Hepatocyte (in vitro differentiated cells): ENCODE data around the gene MAPK1. TPM values are rescaled to one million over a fixed set of nuclear protein-coding genes. Genes with fewer than 3 reads are reported as not detected.
"Not testable (repeated sequence)": the region's sequence is repeated elsewhere in the genome, so short reads cannot be mapped to it uniquely, and the experiment has no call there.

Experiments
- DNase-seq: peaks from one replicate; pipeline ENCODE4 v3.0.0-alpha.2; 2016; ENCODE audit warnings: low spot score
- H2AFZ ChIP-seq: fragments of 200-600 bp; sonication (generic); 2 replicates; pipeline ENCODE4 v1.6.0; 2016; ENCODE audit warnings: antibody characterized with exemption, mild to moderate bottlenecking
- H3K27ac ChIP-seq: fragments of 200-600 bp; sonication (generic); 2 replicates; pipeline ENCODE4 v1.5.1; 2016; ENCODE audit warnings: mild to moderate bottlenecking
- H3K27me3 ChIP-seq: fragments of 200-600 bp; sonication (generic); 2 replicates; pipeline ENCODE4 v1.6.1; 2016
- H3K36me3 ChIP-seq: fragments of 200-600 bp; sonication (generic); replicated peaks from 2 replicates; pipeline ENCODE4 v1.5.1; 2016; ENCODE audit warnings: low read depth; ENCODE audit not compliant: insufficient read depth
- H3K4me1 ChIP-seq: fragments of 200-600 bp; sonication (generic); 2 replicates; pipeline ENCODE4 v1.5.1; 2016; ENCODE audit warnings: mild to moderate bottlenecking, moderate library complexity; ENCODE audit not compliant: insufficient read depth
- H3K4me2 ChIP-seq: fragments of 200-600 bp; sonication (generic); 2 replicates; pipeline ENCODE4 v1.6.0; 2016
- H3K4me3 ChIP-seq: fragments of 200-600 bp; sonication (generic); 2 replicates; pipeline ENCODE4 v1.5.1; 2016; ENCODE audit warnings: mild to moderate bottlenecking
- H3K79me2 ChIP-seq: fragments of 200-600 bp; sonication (generic); 2 replicates; pipeline ENCODE4 v1.6.0; 2017; ENCODE audit warnings: mild to moderate bottlenecking
- H3K9me2 ChIP-seq: fragments of 200-600 bp; sonication (generic); replicated peaks from 2 replicates; pipeline ENCODE4 v1.6.0; 2017; ENCODE audit warnings: mild to moderate bottlenecking; ENCODE audit not compliant: insufficient read depth
- H3K9me3 ChIP-seq: fragments of 200-600 bp; sonication (generic); 2 replicates; pipeline ENCODE4 v1.5.1; 2016; ENCODE audit warnings: low read depth, mild to moderate bottlenecking
- H4K20me1 ChIP-seq: fragments of 200-600 bp; sonication (generic); 2 replicates; pipeline ENCODE4 v1.6.0; 2016; ENCODE audit warnings: mild to moderate bottlenecking; ENCODE audit not compliant: insufficient read depth, poor library complexity, severe bottlenecking
- EZH2 ChIP-seq: fragments of 200-600 bp; sonication (generic); IDR thresholded peaks from 2 replicates; pipeline ENCODE4 v1.6.1; 2016; ENCODE audit warnings: antibody characterized with exemption, mild to moderate bottlenecking, borderline replicate concordance
- EZH2phosphoT487 ChIP-seq: fragments of 200-600 bp; sonication (generic); IDR thresholded peaks from one replicate; pipeline ENCODE4 v1.6.1; 2018; ENCODE audit warnings: antibody characterized with exemption, mild to moderate bottlenecking, low read depth, moderate library complexity; ENCODE audit not compliant: unreplicated experiment, severe bottlenecking
- WGBS: methylation state at CpG from one replicate; pipeline ENCODE4 v1.1.6; 2016; ENCODE audit warnings: low lambda C conversion rate; ENCODE audit errors: missing lambda C conversion rate; 5-methylcytosine and 5-hydroxymethylcytosine counted together
- polyA plus RNA-seq: library from polyadenylated mRNA; unstranded; fragments of >200 nt; fragmentation: Nextera tagmentation; extraction: Ambion mirVana; gene quantifications from 2 replicates; pipeline ENCODE4 v1.2.1, GENCODE V29; 2016
- total RNA-seq: library from RNA; depleted of rRNA; stranded (reverse); fragments of >200 nt; gene quantifications from 2 replicates; pipeline ENCODE4 v1.2.3, GENCODE V29; 2014
- TF ChIP-seq, protein P1 (sequence below): fragments of 200-600 bp; sonication (generic); IDR thresholded peaks from 2 replicates; pipeline ENCODE4 v1.5.1; 2016; ENCODE audit warnings: antibody characterized with exemption, mild to moderate bottlenecking; ENCODE audit not compliant: poor library complexity

The MAPK1 gene
- total and polyA plus RNA-seq, 2 experiments from 2014 or later: 52.2 to 74.5 TPM

DNA sequence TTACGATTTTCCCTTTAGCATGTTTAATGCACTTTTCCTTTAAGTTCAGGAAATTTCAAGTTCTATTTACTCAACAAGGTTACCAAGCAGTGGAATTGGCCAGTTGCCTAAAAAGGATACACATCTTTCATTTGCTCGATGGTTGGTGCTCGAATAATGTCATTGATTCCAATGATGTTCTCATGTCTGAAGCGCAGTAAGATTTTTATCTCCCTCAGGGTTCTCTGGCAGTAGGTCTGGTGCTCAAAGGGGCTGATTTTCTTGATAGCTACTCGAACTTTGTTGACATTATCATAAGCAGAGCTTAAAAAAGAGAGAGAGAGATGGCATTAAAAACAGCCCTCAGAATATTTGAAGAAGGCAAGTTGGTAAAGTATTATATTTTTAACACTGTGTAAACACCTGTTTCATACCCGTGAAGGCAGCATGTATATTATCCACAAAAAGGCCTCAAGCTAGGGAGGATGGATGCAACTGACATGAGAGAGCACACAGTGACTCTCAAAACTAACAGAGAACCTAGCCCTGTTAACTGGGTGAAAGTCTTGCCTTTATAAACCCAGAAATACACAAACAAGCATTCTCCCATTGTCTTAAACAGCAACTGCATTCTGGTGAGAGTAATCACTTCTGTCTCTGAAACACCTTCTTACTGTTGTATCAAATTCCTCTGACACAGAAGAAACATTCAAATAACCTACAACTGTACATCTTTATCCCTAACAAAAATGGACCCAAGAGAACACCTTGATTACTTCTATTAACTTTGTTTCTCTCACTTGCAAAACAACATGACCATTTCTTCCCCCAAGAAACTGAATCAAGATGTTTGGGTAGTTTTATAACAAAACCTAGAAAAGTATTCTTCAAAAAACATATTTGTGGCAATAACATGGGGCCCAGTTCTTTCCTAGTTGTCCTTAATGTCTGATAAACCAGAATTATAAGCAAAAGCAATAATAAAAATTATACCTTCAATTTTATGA, 59.6 kb downstream of the MAPK1 start:
- peaks cover 9% of the 10 kb centered on the region for H3K36me3 ChIP-seq
- 78% methylated on average over 6 of the region's 6 CpGs for WGBS
- H3K4me3 ChIP-seq: no peak overlapping the region
- H4K20me1 ChIP-seq: peaks cover 29% of the 10 kb centered on the region
- H3K9me3 ChIP-seq: no peaks in the 10 kb centered on the region
- peaks cover 72% of the 10 kb centered on the region for H3K79me2 ChIP-seq
- H2AFZ ChIP-seq: no peak overlapping the region
- H3K4me2 ChIP-seq: no peak overlapping the region
- TF ChIP-seq EZH2 (no peak), EZH2phosphoT487 (no peak)
- TF ChIP-seq, protein P1, sequence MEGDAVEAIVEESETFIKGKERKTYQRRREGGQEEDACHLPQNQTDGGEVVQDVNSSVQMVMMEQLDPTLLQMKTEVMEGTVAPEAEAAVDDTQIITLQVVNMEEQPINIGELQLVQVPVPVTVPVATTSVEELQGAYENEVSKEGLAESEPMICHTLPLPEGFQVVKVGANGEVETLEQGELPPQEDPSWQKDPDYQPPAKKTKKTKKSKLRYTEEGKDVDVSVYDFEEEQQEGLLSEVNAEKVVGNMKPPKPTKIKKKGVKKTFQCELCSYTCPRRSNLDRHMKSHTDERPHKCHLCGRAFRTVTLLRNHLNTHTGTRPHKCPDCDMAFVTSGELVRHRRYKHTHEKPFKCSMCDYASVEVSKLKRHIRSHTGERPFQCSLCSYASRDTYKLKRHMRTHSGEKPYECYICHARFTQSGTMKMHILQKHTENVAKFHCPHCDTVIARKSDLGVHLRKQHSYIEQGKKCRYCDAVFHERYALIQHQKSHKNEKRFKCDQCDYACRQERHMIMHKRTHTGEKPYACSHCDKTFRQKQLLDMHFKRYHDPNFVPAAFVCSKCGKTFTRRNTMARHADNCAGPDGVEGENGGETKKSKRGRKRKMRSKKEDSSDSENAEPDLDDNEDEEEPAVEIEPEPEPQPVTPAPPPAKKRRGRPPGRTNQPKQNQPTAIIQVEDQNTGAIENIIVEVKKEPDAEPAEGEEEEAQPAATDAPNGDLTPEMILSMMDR: no peak
- no peak overlapping the region for H3K27ac ChIP-seq
- no peaks in the 10 kb centered on the region for H3K9me2 ChIP-seq
- no peak for DNase-seq
- H3K4me1 ChIP-seq: no peaks in the 10 kb centered on the region
- H3K27me3 ChIP-seq: no peaks in the 10 kb centered on the region

- DNase-seq, H3K4me1 ChIP-seq, H3K4me3 ChIP-seq, H3K9me2 ChIP-seq, H3K4me2 ChIP-seq, H3K36me3 ChIP-seq, H3K27me3 ChIP-seq, H2AFZ ChIP-seq, H3K27ac ChIP-seq, H3K9me3 ChIP-seq: not testable (repeated sequence)
- peaks cover 26% of the 10 kb centered on the region for H4K20me1 ChIP-seq
- H3K79me2 ChIP-seq: peaks cover 52% of the 10 kb centered on the region
- 100% methylated on average over 8 of the region's 8 CpGs for WGBS
These were observed 62.1 kb downstream of the MAPK1 start for GRCh38 chr22:21805325-21805724.

DNA sequence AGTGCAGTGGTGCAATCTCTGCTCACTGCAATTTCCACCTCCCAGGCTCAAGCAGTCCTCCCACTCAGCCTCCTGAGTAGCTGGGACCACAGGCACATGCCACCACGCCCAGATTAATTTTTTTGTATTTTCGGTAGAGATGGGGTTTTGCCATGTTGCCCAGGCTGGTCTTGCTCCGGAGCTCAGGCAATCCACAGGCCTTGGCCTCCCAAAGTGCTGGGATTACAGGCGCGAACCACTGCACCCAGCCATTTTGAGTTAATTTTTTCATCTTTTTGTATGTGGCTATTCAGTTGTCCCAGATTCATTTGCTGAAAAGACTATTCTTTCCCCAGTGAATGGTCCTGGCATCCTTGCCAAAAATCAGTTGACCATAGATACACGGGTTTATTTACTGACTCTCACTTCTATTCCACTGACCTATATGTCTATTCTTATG, 63.6 kb downstream of the MAPK1 start:
- no peak for DNase-seq
- TF ChIP-seq EZH2 (no peak), EZH2phosphoT487 (no peak)
- TF ChIP-seq, protein P1: no peak
- Histone ChIP-seq H4K20me1 (peaks cover 17% of the 10 kb centered on the region), H3K4me1 (no peaks in the 10 kb centered on the region), H2AFZ (no peak overlapping the region), H3K9me3 (no peaks in the 10 kb centered on the region), H3K27ac (no peak overlapping the region), H3K27me3 (no peaks in the 10 kb centered on the region), H3K36me3 (peaks cover 9% of the 10 kb centered on the region), H3K4me2 (no peak overlapping the region), H3K79me2 (peaks cover 45% of the 10 kb centered on the region), H3K9me2 (no peaks in the 10 kb centered on the region), H3K4me3 (no peak overlapping the region)
- 96% methylated on average over 6 of the region's 6 CpGs for WGBS

DNA sequence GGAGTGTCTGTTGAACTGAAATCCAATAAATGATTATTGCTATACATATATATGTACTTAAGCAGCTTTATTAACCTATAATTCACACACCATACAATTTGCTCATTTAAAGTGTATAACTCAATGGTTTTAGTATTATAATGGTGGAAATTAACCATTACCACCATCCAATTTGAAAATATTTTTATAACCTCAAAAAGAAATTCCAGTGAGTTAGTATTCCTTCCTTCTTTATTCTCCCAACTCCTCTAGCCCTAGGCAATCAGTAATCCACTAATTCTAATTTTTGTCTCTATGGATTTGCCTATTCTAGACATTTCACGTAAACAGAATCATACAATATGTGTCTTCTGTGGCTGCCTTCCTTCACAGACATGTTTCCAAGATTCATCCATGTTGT, 64.8 kb downstream of the MAPK1 start:
- no peak overlapping the region for H3K4me2 ChIP-seq
- H3K9me3 ChIP-seq: no peaks in the 10 kb centered on the region
- no peaks in the 10 kb centered on the region for H3K4me1 ChIP-seq
- H3K79me2 ChIP-seq: peaks cover 36% of the 10 kb centered on the region
- H3K9me2 ChIP-seq: no peaks in the 10 kb centered on the region
- peaks cover 7% of the 10 kb centered on the region for H4K20me1 ChIP-seq
- no peak overlapping the region for H3K4me3 ChIP-seq
- no peak for DNase-seq
- no peaks in the 10 kb centered on the region for H3K27me3 ChIP-seq
- TF ChIP-seq, protein P1: no peak
- no peak for TF ChIP-seq EZH2
- H3K27ac ChIP-seq: no peak overlapping the region
- 97% methylated on average over 1 of the region's 1 CpG for WGBS
- H2AFZ ChIP-seq: no peak overlapping the region
- H3K36me3 ChIP-seq: peaks cover 9% of the 10 kb centered on the region
